UCSD-AML1 (cell line): ENCODE measurements around the gene MPZL2.
"Not testable (repeated sequence)": the region's sequence is repeated elsewhere in the genome, so short reads cannot be mapped to it uniquely, and the experiment has no call there.

Experiments used
- DNase-seq: peaks from one replicate; lab custom pipeline; 2025; ENCODE audit not compliant: unreplicated experiment; lab: John Stamatoyannopoulos, UW

The MPZL2 gene

DNA sequence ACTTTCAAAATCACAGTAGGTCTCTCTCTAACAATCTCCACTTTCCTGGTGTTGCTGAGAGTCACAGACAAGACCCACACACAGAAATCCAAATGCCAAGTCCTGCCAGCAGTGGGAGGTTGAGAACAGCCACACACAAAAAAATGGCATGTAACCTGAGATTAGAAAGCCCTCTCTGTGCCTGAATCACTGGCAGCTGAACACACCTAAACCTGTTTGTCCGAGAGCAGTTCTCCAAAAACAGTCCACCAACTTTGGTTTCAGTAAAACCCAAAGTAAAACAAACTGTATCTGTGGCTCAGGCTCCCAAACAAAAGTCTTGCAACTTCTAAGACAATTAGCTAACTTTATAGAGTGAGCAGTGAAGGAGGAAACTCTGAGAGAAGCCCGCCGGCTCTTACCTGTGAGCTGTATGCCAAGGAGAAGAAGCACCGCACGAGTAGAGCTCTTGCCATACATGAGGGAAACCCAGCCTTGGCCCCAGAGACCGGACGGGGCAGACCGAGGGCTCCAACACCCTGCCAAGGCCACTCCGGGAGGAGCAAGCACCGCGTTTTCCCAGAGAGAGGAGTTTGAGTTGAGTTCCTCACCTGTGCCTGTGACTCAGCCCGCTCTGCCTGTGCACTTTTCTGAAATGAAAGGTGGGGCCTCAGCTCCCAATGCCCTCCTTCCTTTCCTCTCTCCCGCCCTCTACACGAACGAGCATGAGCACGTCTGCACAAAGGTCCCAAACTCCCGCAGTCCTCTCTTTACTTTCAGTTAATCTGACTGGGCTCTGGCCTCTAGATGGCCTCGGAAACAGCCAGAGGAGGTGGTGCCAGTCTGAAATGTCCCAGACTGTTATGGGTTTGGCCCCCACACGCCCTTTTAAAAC lies at the start of gene MPZL2:
MPZL2 (minus strand) TSS at position 603 of the 874 bp plus-strand sequence; CDS start at position 459, 144 bp downstream.
- peak; percentile 51 for DNase-seq

DNA sequence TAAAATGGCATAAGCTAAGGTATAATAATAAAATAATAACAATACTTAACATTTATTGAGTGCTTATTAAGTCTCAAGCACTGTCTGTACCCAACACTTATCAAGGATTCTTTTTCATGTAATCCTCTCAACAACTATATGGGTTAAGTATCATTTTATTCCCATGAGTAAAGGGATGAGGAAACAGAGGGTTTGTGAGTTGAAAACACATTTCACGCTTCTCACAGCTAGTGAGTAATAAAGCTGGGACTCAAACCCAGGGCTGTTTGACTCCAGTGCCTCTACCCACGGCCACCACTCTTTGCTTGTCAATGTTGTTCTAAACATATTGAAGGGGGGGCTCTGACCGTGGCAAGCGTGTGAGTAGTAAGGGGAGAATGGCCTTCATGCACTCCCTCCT lies 49.1 kb upstream of the MPZL2 start:
- no peak for DNase-seq

DNA sequence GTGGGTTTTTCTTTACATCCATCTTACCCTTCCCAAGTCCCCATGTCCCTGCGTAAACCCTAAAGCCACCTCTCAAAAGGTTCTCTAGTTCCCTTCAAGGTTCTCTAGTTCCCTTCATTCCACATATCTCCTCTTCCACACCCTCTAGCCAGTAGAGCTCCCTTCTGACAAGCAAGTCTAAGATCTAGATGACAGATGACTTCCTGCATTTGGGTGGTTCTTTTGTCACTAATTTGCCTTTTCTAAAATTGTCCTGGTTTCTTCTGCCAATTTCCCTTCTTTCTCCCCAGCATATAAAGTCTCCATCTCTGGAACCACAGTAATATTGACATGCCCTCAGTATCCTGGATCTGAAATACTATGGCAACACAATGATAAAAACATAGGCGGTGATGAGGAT lies 48.2 kb upstream of the MPZL2 start:
- no peak for DNase-seq

DNA sequence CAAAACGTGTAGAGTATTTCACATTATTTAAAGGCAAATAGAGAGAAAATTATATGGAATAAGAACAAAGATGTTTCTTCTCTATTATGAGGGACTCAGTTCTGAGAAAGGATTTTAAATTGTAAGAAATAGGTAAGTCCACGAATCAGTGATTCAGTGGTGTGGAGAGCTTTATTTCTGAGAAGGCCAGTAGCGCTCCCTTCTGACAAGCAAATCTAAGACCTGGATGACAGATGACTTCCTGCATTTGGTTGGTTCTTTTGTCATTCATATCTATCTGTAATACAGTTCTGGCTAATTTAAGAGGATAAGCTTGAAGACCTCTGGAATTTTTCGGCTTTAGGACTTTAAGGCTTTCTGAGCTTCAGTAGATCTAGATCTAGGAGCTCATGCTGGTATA lies 47.4 kb upstream of the MPZL2 start:
- no peak for DNase-seq

DNA sequence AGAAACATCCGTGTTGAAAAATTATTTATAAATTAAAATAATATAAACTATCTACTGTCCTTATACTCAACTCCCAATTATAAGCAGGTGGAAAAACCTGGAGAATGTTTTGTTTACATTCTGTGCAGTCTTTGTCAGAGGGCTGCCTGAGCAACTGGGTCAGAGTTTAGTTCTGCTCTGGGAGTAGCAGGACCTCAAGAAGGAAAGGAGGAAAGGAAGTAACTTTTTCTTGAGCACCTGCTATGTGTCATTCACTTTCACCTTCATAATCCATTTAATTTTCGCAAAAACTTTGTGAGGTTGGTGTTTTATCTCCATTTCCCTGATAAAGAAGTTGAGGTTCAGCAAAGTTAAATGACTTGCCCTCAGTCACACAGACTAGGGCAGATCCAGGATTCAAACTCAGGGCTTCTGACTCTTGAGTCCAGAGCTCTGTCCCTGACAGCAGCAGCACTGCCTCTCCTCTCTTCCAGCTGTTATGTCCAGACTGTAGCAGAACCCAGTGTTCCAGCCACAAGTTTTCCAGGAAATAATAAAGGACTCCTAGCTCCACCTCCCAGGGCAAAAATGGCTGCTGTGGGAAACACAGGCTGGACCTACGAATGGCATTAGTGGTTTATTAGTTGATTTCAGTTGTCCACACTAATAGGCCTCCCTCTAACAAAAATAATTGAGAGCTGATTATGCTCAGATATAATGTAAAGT lies 46.8 kb upstream of the MPZL2 start:
- DNase-seq, result no peak

DNA sequence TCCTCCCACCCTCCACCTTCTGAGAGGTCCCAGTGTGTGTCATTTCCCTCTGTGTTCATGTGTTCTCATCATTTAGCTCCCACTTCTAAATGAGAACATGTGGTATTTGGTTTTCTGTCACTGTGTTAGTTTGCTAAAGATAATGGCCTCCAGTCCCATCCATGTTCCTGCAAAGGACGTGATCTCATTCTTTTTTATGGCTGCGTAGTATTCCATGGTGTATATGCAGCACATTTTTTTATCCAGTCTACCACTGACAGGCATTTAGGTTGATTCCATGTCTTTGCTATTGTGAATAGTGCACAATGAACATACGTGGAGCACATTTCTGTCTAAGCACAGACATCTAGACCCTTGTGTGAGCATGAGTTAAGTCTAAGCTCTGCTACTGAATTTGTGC lies 46.2 kb upstream of the MPZL2 start:
- no peak for DNase-seq

DNA sequence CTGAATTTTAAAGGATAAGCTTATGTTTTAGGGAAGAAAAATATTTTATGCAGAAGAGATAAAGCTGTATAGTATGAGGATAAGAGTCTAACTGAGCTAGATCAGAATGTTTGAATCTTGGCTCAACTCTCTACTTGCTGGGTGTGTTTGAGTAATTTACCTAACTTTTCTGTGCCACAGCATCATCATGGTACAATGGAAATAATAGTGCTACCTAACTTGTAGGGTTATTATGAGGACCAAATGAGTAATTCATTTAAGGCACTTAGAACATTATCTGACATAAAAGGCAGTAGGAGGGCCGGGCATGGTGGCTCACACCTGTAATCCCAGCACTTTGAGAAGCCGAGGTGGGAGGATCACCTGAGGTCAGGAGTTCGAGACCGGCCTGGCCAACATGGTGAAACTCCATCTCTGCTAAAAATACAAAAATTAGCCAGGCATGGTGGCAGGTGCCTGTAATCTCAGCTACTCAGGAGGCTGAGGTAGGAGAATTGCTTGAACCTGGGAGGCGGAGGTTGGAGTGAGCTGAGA lies 45.0 kb upstream of the MPZL2 start:
- not testable (repeated sequence) for DNase-seq

DNA sequence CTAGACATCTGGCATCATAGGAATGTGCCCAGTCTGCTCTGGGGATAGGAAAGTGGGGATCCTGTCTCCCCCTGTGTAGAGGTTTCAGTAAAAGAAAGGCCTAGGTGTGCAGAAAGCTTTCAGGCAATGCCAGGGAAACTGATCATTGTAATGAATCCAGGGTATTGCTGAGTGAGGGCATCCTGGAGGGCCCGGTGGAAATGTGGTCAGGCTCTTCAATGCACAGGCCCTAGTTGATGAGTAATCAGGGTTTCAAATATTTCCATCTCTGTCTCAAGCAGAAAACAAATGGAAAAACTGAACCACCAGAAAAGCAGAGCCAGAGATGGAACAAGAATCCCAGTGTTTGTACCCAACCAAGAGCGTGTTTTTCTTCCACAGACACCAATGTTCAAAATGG lies 42.5 kb upstream of the MPZL2 start:
- DNase-seq, result no peak

DNA sequence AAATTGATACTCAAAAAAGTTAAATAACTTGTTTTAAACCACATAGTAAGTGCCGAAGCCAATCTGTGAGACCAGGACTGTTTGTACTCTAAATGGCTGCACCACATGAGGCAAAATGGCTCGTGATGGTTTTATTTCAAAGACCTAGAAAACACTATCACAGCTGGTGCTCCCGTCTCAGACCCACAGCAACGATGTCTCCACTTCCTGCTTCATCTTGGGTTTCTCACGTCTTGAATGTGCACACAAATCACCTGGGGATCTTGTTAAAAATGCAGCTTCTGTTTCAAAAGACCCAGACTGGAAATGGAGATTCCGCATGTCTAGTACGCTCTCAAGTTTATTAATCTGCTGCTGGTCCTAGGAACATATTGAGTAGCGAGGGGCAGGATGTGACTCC lies 41.6 kb upstream of the MPZL2 start:
- DNase-seq, result no peak

DNA sequence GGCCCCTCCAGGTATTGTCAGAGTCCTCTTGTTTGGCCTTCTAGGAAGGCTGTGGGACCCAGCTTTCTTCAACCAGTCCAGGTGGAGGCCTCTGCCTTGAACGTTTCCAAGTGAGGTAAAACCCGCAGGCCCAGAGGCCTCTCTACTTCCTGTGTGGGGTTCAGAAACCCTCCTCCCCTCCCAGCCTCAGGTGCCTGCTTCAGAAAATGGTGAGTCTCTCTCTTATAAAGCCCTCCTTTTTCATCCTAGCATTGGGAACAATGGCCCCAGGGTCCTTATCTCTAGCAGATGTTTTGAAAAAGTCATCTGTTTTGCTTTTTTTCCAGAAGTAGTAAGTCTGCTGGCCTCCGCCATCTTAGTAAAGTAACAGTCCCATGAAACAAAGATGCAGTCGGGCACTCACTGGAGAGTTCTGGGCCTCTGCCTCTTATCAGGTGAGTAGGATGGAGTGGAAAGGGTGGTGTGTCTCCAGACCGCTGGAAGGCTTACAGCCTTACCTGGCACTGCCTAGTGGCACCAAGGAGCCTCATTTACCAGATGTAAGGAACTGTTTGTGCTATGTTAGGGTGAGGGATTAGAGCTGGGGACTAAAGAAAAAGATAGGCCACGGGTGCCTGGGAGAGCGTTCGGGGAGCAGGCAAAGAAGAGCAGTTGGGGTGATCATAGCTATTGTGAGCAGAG lies 40.6 kb upstream of the MPZL2 start, which contains the start of gene CD3E:
CD3E (plus strand) TSS at position 163 of the 681 bp plus-strand sequence; CDS start at position 386, 223 bp downstream.
- DNase-seq, result no peak

DNA sequence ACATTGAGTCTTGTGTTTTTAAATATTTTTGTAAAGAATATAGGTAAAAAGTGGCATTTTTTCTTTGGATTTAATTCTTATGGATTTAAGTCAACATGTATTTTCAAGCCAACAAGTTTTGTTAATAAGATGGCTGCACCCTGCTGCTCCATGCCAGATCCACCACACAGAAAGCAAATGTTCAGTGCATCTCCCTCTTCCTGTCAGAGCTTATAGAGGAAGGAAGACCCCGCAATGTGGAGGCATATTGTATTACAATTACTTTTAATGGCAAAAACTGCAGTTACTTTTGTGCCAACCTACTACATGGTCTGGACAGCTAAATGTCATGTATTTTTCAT lies 40.1 kb upstream of the MPZL2 start:
- DNase-seq, result no peak

DNA sequence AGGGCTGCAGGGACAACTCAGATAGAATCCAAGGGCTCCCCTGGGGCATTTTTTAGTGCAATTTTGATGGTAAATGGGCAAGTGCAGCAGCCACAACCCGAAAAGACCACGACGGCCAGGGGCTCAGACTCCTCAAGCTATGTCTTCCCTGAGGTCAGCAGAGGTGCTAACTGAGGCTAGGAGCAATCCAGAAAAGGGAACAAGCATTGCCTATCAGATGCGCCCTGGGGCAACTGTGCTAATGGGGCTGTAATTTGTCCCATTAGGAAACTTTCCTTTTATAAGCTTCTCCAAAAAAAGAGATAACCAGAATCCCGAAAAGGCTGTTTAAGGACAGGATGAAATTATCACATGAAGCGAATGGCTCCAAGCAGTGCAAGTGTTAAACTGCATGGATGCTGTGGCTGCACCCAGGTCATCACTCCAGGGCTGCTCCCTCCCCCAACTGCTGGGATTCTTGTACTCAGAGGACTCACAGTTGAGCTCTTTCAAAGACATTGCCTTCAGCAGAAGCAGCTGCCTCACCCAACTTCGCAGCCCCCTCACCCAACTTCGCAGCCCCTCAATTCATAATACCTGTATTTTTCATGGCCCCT lies 37.6 kb upstream of the MPZL2 start:
- DNase-seq, result no peak

DNA sequence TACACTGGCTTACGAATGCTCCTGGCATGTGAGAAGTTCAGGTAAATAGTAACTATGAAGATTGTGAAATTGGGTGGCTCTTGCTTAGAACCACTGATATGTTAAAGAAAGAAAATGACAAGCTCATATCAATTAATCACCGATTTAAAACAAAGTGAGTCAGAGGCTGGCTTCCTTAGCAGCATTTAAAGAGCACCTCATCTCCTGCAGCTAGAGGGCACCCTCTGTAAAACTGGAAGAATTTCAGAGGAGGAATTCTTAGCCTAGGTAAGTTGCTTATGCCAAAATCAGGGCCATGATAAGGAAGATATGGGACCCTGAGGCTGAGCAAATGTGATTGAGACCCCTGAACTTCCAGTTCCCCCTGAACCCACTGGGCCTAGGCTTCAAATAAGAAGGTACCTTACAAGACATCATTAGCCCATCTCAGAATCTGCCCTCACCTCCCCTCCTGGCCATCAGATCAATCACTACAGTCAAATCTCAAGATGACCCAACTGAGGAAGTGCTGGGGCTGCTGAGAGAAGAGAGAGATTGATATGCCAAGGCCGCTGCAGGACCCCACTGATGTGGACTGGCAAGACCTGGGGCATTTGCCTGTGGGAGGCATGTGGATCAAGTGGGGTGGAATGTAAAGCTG lies 31.8 kb upstream of the MPZL2 start:
- no peak for DNase-seq

DNA sequence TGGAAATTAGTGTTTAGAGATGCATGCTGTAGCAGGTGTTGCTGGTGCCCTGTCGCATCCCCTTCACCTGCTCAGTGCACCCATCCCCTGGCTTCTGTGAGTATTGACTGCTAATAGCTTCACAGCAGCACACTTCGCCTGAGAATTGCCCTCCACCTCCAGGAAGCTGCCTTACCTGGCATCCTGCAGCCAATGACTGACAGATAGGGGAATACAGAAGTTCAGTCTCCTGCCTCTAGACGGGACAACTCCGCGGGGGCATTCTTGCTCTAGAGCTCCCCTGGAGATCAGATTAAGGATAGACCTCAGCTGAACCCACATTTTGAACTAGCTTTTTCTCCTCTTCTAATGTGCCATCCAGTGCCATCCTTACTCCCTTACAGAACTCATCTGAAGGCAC lies 31.1 kb upstream of the MPZL2 start:
- no peak for DNase-seq

DNA sequence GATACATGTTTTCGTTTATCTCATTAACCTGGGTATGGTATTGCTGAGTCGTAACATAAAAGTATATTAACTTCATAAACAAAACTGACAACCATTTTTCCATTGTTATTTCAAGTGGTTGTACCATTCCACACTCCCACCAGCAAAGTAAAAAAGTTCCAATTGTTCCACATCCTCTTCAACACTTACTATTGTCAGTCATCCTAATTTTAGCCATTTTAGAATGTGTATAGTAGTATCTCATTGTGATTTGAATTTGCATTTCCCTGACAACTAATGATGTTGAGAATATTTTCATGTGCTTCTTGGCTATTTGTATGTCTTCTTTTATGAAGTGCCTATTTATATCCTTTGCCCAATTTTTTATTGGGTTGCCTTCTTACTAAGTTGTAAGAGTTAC lies 30.0 kb upstream of the MPZL2 start:
- DNase-seq, result no peak

DNA sequence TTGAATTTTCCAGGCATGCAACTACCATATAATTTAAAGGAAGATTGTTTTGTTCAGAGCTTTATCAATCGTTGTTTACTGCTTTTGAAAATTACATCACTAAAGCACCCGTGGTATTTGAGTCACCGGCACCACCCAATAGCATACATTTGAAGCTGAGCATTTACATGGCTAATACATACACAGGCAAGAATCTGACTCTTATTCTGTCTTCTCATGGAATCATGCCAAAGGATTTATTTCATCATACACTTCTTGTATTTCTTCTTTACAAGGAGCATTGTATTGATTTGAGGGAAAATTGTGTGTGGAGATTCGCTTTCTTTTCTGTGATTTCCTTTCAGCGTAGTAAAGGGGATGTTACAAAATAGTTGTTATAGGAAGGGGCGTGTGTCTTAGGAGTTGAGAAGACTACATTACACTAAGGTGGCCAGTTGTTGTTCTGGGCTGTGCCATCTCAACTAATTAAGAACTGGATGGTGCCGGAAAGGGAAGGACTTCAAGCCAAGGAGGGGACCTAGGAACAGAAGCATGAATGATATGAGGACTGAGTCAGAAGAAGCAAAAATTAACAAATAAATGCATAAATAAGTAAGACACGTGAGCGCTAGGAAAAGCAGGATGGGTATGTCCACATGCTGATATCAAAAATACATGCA lies 27.5 kb upstream of the MPZL2 start:
- DNase-seq, result no peak

DNA sequence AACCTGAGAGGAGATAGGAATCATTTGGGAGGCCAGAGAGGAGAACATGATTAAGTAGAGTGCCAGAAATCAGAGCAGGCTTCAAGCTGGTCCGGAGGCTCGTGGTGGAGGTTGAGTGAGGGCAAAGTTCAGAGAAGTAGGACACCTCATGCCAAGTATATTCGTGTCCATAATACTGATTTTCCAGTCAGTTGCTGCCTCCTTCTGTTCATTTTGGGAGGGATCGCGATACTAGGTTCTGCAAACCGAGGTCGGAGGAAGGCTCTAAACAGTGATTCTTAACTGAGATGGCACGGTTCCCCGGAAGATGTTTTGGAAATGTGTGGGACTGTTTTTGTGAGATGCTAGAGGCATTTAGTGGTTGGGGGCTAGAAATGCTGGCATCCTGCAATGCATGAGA lies 26.8 kb upstream of the MPZL2 start:
- peak; percentile 39 for DNase-seq

DNA sequence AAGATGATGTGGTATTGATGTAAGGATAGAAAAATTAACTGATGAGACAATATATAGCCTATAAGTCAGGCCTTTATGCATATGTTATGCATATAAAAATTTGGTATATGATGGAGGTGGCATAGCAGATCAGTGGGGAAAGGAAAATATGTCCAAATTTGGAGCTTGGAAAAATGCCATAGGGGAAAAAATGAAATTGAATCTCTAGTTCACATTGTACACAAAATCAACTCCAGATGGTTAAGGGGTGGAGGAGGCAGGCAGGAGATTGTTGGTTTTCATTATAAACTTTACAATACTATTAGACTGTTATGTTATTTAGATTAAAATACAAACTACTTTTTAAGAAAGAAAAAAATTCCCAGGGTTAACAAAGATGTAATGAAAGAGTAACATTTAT lies 25.3 kb upstream of the MPZL2 start:
- no peak for DNase-seq

DNA sequence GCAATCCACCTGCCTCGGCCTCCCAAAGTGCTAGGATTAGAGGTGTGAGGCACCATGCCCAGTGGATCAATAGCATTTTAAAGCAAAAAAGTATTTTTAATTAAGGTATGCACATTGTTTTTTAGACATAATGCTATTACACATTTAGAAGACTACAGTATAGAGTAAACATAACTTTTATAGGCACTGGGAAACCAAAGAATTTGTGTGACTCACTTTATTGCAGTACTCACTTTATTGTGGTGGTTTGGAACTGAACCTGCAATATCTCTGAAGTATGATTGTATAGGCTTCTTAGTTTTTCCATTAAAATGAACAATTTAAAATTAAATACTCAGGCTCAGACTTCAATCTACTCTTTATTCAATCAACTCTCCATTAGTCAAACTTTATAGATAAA lies 22.9 kb upstream of the MPZL2 start:
- DNase-seq, result no peak

DNA sequence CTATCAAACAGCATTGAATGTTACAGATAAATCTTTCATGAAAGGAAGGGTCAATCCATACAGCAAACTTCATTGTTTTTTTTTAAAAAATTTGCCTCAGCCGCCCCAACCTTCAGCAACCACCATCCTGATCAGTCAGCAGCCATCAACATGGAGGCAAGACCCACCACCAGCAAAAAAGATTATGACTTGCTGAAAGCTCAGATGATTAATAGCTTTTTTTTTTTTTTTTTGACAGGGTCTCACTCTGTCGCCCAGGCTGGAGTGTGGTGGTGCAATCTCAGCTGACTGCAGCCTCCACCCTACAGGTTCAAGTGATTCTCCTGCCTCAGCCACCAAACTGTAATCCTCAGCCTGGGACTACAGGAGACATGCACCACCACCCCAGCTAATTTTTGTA lies 22.4 kb upstream of the MPZL2 start:
- DNase-seq, result no peak
